ENCODE data around the gene FKBP3. TPM values are rescaled to one million over a fixed set of nuclear protein-coding genes. Genes with fewer than 3 reads are reported as not detected.

Gene FKBP3
- total and polyA plus RNA-seq, 2 of the 13 experiments (the other 11 are each of a cell fraction or from before 2014, with no cell fraction given): 57.0 to 87.6 TPM

GRCh38 chr14:45083976-45084722, 50.1 kb downstream of the FKBP3 start, which contains the start of gene PRPF39 (continued):
- TF ChIP-seq ZBTB2 (CRISPR knock-in tag; IDR thresholded peaks at IDR 0.05; ENCODE audit: low read depth) (0 out of 2 replicates have a peak, but pooled peaks have one; percentile 22), SATB2 (CRISPR knock-in tag; IDR thresholded peaks at IDR 0.05) (no peak), RXRA (CRISPR knock-in tag; IDR thresholded peaks at IDR 0.05) (no peak; the same call in 1 of the 2 replicates), ARNT (IDR thresholded peaks at IDR 0.05) (no peak), ZBTB26 (CRISPR knock-in tag; IDR thresholded peaks at IDR 0.05; ENCODE audit: borderline replicate concordance) (peak; percentile 65), AGO2 (optimal IDR thresholded peaks at IDR 0.05; ENCODE audit: low read depth, low read length) (no peak), ZNF382 (CRISPR knock-in tag; IDR thresholded peaks at IDR 0.05; ENCODE audit: borderline replicate concordance) (no peak), SRSF1 (optimal IDR thresholded peaks at IDR 0.05; ENCODE audit: low read depth, low read length) (peak; percentile 20), ZNF75D (CRISPR knock-in tag; IDR thresholded peaks at IDR 0.05; ENCODE audit: borderline replicate concordance) (no peak), NONO (IDR thresholded peaks at IDR 0.05) (no peak), NONO (CRISPR knock-in tag; conservative IDR thresholded peaks at IDR 0.05) (peak; percentile 30; the same call in 1 of the 2 replicates), HDAC1 (CRISPR knock-in tag; IDR thresholded peaks at IDR 0.05) (peak; percentile 50; the same call in 1 of the 2 replicates), ZNF580 (CRISPR knock-in tag; IDR thresholded peaks at IDR 0.05; ENCODE audit: borderline replicate concordance, low read depth) (peak; percentile 59; the same call in 1 of the 2 replicates), ZBTB8A (CRISPR knock-in tag; IDR thresholded peaks at IDR 0.05; ENCODE audit: borderline replicate concordance, low read depth) (no peak), MNT (IDR thresholded peaks at IDR 0.05) (peak; percentile 87), TBL1XR1 (IDR thresholded peaks at IDR 0.05; ENCODE audit: borderline replicate concordance, low read length, partially characterized antibody) (no peak)
